ENCODE measurements around the gene UCMA.

The UCMA gene

DNA sequence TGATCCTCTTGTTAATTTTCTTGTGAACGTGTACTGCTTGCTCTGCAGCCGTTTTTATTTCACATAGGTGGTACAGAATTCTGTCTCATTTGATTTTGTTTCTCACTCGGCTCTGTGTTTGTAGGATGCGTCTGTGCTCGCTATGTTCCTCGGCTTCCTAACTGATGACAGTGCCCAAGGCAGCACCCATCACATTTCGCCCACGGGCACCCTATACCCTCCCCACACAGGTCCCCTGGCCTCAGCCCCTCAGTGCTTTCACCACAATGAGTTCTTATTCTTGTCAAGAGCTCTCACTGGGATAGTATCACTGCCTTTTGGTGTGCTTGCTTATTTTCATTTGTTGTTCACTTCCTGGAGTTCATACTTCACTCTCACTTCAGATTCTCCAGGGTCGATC, 28.1 kb downstream of the UCMA start:
- TF ChIP-seq EGR1 (IDR thresholded peaks at IDR 0.05), result no peak
- no peak for TF ChIP-seq TAF1 (IDR thresholded peaks at IDR 0.05; ENCODE audit: low read depth)
- TF ChIP-seq TCF12 (IDR thresholded peaks at IDR 0.05; ENCODE audit: low read depth), result no peak
- no peak for TF ChIP-seq CREB1 (IDR thresholded peaks at IDR 0.05; ENCODE audit: low read depth)
- TF ChIP-seq TEAD4 (IDR thresholded peaks at IDR 0.05), result no peak
- TF ChIP-seq NFIC (IDR thresholded peaks at IDR 0.05), result no peak
- TF ChIP-seq EP300 (IDR thresholded peaks at IDR 0.05; ENCODE audit: borderline replicate concordance), result no peak
- TF ChIP-seq RAD21 (IDR thresholded peaks at IDR 0.05; ENCODE audit: low read depth), result no peak
- TF ChIP-seq, protein P1, sequence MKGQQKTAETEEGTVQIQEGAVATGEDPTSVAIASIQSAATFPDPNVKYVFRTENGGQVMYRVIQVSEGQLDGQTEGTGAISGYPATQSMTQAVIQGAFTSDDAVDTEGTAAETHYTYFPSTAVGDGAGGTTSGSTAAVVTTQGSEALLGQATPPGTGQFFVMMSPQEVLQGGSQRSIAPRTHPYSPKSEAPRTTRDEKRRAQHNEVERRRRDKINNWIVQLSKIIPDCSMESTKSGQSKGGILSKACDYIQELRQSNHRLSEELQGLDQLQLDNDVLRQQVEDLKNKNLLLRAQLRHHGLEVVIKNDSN (IDR thresholded peaks at IDR 0.05), result no peak
- TF ChIP-seq YY1 (IDR thresholded peaks at IDR 0.05; ENCODE audit: low read depth), result no peak
- TF ChIP-seq, protein P2, sequence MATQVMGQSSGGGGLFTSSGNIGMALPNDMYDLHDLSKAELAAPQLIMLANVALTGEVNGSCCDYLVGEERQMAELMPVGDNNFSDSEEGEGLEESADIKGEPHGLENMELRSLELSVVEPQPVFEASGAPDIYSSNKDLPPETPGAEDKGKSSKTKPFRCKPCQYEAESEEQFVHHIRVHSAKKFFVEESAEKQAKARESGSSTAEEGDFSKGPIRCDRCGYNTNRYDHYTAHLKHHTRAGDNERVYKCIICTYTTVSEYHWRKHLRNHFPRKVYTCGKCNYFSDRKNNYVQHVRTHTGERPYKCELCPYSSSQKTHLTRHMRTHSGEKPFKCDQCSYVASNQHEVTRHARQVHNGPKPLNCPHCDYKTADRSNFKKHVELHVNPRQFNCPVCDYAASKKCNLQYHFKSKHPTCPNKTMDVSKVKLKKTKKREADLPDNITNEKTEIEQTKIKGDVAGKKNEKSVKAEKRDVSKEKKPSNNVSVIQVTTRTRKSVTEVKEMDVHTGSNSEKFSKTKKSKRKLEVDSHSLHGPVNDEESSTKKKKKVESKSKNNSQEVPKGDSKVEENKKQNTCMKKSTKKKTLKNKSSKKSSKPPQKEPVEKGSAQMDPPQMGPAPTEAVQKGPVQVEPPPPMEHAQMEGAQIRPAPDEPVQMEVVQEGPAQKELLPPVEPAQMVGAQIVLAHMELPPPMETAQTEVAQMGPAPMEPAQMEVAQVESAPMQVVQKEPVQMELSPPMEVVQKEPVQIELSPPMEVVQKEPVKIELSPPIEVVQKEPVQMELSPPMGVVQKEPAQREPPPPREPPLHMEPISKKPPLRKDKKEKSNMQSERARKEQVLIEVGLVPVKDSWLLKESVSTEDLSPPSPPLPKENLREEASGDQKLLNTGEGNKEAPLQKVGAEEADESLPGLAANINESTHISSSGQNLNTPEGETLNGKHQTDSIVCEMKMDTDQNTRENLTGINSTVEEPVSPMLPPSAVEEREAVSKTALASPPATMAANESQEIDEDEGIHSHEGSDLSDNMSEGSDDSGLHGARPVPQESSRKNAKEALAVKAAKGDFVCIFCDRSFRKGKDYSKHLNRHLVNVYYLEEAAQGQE (IDR thresholded peaks at IDR 0.05; ENCODE audit: low read depth), result no peak
- TF ChIP-seq FOXM1 (IDR thresholded peaks at IDR 0.05; ENCODE audit: borderline replicate concordance, low read depth), result no peak
- no peak for TF ChIP-seq CEBPB (IDR thresholded peaks at IDR 0.05)
- no peak for TF ChIP-seq ZBTB7A (IDR thresholded peaks at IDR 0.05; ENCODE audit: low read depth)
- TF ChIP-seq, protein P3, sequence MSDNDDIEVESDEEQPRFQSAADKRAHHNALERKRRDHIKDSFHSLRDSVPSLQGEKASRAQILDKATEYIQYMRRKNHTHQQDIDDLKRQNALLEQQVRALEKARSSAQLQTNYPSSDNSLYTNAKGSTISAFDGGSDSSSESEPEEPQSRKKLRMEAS (IDR thresholded peaks at IDR 0.05), result no peak

DNA sequence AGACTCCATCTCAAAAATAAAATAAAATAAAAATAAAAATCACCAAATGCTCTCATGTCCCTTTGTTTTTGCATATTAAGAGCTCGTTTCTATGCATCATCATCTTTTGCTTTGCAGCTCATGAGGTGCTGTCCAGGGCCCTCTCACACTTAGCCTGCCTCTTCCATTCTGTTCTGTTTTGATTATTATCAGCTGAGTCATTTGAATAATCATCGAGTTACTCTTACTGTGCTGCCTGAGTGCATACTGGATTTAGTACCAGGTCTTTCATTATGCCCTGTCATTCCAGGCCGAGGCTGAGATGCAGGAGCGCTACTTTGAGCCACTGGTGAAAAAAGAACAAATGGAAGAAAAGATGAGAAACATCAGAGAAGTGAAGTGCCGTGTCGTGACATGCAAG, 33.0 kb downstream of the UCMA start:
- TF ChIP-seq CREB1 (IDR thresholded peaks at IDR 0.05; ENCODE audit: low read depth) (no peak), EGR1 (IDR thresholded peaks at IDR 0.05) (no peak), TAF1 (IDR thresholded peaks at IDR 0.05; ENCODE audit: low read depth) (no peak)

DNA sequence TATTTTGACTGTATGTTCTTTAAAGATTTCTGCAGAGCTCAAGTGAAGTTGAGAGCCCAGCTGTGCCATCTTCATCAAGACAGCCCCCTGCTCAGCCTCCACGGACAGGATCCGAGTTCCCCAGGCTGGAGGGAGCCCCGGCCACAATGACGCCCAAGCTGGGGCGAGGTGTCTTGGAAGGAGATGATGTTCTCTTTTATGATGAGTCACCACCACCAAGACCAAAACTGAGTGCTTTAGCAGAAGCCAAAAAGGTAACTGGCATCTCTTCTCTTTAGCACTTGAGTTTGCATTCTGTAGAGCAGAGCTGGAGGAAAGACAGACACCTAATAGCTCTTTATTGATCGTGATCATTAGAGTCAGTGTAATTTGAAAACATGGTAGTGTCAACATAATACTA, 39.2 kb downstream of the UCMA start:
- TF ChIP-seq TCF12 (IDR thresholded peaks at IDR 0.05; ENCODE audit: low read depth) (no peak), NFIC (IDR thresholded peaks at IDR 0.05) (no peak), FOXM1 (IDR thresholded peaks at IDR 0.05; ENCODE audit: borderline replicate concordance, low read depth) (no peak), CREB1 (IDR thresholded peaks at IDR 0.05; ENCODE audit: low read depth) (no peak)
- TF ChIP-seq, protein P2 (IDR thresholded peaks at IDR 0.05; ENCODE audit: low read depth), result no peak

DNA sequence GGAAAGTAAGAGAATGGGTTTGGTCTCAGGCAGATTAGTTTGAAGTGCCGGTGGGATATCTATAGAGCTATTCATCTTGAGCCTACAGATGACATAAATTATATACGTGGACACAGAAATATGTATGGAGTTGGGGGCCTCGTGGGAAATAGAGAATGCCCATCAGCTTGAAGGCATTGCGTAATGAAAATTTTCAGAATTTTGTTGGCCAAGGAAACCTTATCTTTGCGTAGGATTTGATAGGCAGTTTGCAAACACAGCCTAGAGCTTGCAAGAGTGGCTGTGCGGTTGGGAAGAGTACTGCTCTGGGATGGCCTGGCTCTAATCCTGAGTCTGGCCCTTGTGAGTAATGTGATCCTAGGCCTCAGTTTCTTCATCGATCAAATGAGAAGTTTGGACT, 40.5 kb downstream of the UCMA start:
- TF ChIP-seq, protein P1 (IDR thresholded peaks at IDR 0.05), result no peak
- no peak for TF ChIP-seq CEBPB (IDR thresholded peaks at IDR 0.05)
- TF ChIP-seq TAF1 (IDR thresholded peaks at IDR 0.05; ENCODE audit: low read depth), result no peak
- TF ChIP-seq FOXM1 (IDR thresholded peaks at IDR 0.05; ENCODE audit: borderline replicate concordance, low read depth), result no peak
- TF ChIP-seq NFIC (IDR thresholded peaks at IDR 0.05), result no peak
- no peak for TF ChIP-seq TCF12 (IDR thresholded peaks at IDR 0.05; ENCODE audit: low read depth)
- TF ChIP-seq RAD21 (IDR thresholded peaks at IDR 0.05; ENCODE audit: low read depth), result no peak
- TF ChIP-seq ZBTB7A (IDR thresholded peaks at IDR 0.05; ENCODE audit: low read depth), result no peak
- TF ChIP-seq TEAD4 (IDR thresholded peaks at IDR 0.05), result no peak
- TF ChIP-seq YY1 (IDR thresholded peaks at IDR 0.05; ENCODE audit: low read depth), result no peak
- TF ChIP-seq, protein P3 (IDR thresholded peaks at IDR 0.05), result no peak
- TF ChIP-seq, protein P2 (IDR thresholded peaks at IDR 0.05; ENCODE audit: low read depth), result no peak
- TF ChIP-seq EGR1 (IDR thresholded peaks at IDR 0.05), result no peak
- no peak for TF ChIP-seq CREB1 (IDR thresholded peaks at IDR 0.05; ENCODE audit: low read depth)
- no peak for TF ChIP-seq EP300 (IDR thresholded peaks at IDR 0.05; ENCODE audit: borderline replicate concordance)

DNA sequence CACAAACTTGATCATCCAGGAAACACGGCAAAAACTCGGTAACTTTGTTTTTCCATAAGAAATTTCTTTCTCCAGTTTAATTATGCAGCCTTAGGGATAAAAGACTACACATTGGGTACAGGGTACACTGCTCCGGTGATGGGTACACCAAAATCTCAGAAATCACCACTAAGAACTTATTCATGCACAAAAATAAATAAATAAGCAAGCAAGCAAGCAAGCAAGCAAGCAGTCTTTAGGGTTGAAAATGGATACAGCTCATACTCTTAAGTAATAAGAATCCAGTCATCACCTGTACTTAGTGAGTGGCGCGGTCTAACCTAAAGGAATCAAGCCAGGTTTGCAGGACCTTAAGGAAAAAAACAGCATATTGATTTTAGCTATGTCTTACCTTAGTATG, 42.8 kb downstream of the UCMA start:
- TF ChIP-seq, protein P2 (IDR thresholded peaks at IDR 0.05; ENCODE audit: low read depth), result no peak
- no peak for TF ChIP-seq CREB1 (IDR thresholded peaks at IDR 0.05; ENCODE audit: low read depth)
- no peak for TF ChIP-seq NFIC (IDR thresholded peaks at IDR 0.05)
- TF ChIP-seq, protein P3 (IDR thresholded peaks at IDR 0.05), result no peak
- no peak for TF ChIP-seq EGR1 (IDR thresholded peaks at IDR 0.05)
- no peak for TF ChIP-seq CEBPB (IDR thresholded peaks at IDR 0.05)
- TF ChIP-seq, protein P1 (IDR thresholded peaks at IDR 0.05), result no peak
- TF ChIP-seq TCF12 (IDR thresholded peaks at IDR 0.05; ENCODE audit: low read depth), result no peak
- no peak for TF ChIP-seq EP300 (IDR thresholded peaks at IDR 0.05; ENCODE audit: borderline replicate concordance)
- TF ChIP-seq TEAD4 (IDR thresholded peaks at IDR 0.05), result no peak
- TF ChIP-seq RAD21 (IDR thresholded peaks at IDR 0.05; ENCODE audit: low read depth), result no peak
- no peak for TF ChIP-seq ZBTB7A (IDR thresholded peaks at IDR 0.05; ENCODE audit: low read depth)
